Immature natural killer cell (primary cell): ENCODE results near the gene BAX. TPM values are rescaled to one million over a fixed set of nuclear protein-coding genes. Genes with fewer than 3 reads are reported as not detected.
"Not testable (repeated sequence)": the region's sequence is repeated elsewhere in the genome, so short reads cannot be mapped to it uniquely, and the experiment has no call there.

ENCODE experiments used
- DNase-seq, 3 donors: peaks; one replicate each; pipeline ENCODE4 v3.0.0; 2022; ENCODE audit warnings: mixed read lengths in 1 of 3
- H3K27ac Mint-ChIP-seq, 6 donors: one replicate each; pipeline ENCODE4 v1.8.0; 2020; ENCODE audit warnings: mixed read lengths in 6 of 6, mild to moderate bottlenecking in 5 of 6, inconsistent platforms in 4 of 6, moderate library complexity in 3 of 6
- H3K27me3 Mint-ChIP-seq, 3 donors: one replicate each; pipeline ENCODE4 v1.8.0; 2020 to 2021; ENCODE audit warnings: low read depth in 3 of 3, mild to moderate bottlenecking in 3 of 3, mixed read lengths in 3 of 3, moderate library complexity in 3 of 3, inconsistent platforms in 1 of 3
- H3K36me3 Mint-ChIP-seq, 3 donors: one replicate each; pipeline ENCODE4 v1.8.0; 2020; ENCODE audit warnings: mixed read lengths in 3 of 3, inconsistent platforms in 2 of 3, mild to moderate bottlenecking in 2 of 3
- H3K4me1 Mint-ChIP-seq, 2 donors: one replicate each; pipeline ENCODE4 v1.8.0; 2020; ENCODE audit warnings: inconsistent platforms in 2 of 2, mild to moderate bottlenecking in 2 of 2, mixed read lengths in 2 of 2, moderate library complexity in 1 of 2
- H3K4me3 Mint-ChIP-seq, 5 donors: one replicate each; pipeline ENCODE4 v1.8.0; 2020; ENCODE audit warnings: mild to moderate bottlenecking in 5 of 5, mixed read lengths in 5 of 5, inconsistent platforms in 3 of 5, moderate library complexity in 3 of 5
- H3K9me3 Mint-ChIP-seq, 6 donors: one replicate each; pipeline ENCODE4 v1.8.0; 2020; ENCODE audit warnings: mild to moderate bottlenecking in 6 of 6, mixed read lengths in 6 of 6, inconsistent platforms in 4 of 6, moderate library complexity in 3 of 6
- polyA plus RNA-seq, 3 donors: library from polyadenylated mRNA; unstranded; fragments of 300-500 nt; fragmentation: Illumina TruSeq; gene quantifications; one replicate each; pipeline ENCODE4 v1.2.3, GENCODE V29; 2021

The BAX gene
- polyA plus RNA-seq, 3 donors from 2014 or later: 88.6 to 137 (median 106) TPM

- Mint-ChIP-seq H3K27ac (no peak overlapping the region), H3K9me3 (no peaks in the 10 kb centered on the region)
These were observed 32.8 kb upstream of the BAX start for GRCh38 chr19:48921721-48922500.

GRCh38 chr19:48922548-48923490 is 31.9 kb upstream of the BAX start:
- Mint-ChIP-seq H3K4me1 (no peaks in the 10 kb centered on the region), H3K4me3 (no peak overlapping the region), H3K27me3 (peaks cover 0 to 4% (median 2%) of the 10 kb centered on the region in 3 donors), H3K36me3 (peaks cover 0 to 3% (median 3%) of the 10 kb centered on the region in 3 donors), H3K9me3 (no peaks in the 10 kb centered on the region), H3K27ac (peak overlapping the region in 1 of 6 donors; percentile 69)
- DNase-seq: no peak

More at GRCh38 chr19:48921721-48922500, 32.8 kb upstream of the BAX start:
- Mint-ChIP-seq H3K36me3 (peaks cover 0 to 3% (median 3%) of the 10 kb centered on the region in 3 donors), H3K4me1 (no peaks in the 10 kb centered on the region), H3K27me3 (peaks cover 0 to 4% (median 2%) of the 10 kb centered on the region in 3 donors), H3K4me3 (no peak overlapping the region)
- no peak for DNase-seq

GRCh38 chr19:48925240-48925843 is 29.3 kb upstream of the BAX start:
- no peak for DNase-seq
- Mint-ChIP-seq H3K4me1 (no peaks in the 10 kb centered on the region), H3K27me3 (peaks cover 0 to 4% (median 3%) of the 10 kb centered on the region in 3 donors), H3K27ac (peak overlapping the region in 1 of 6 donors; percentile 23), H3K36me3 (peaks cover 0 to 3% (median 3%) of the 10 kb centered on the region in 3 donors), H3K9me3 (no peaks in the 10 kb centered on the region), H3K4me3 (no peak overlapping the region)

GRCh38 chr19:48925890-48926289 is 28.8 kb upstream of the BAX start:
- H3K27me3 Mint-ChIP-seq, H3K4me3 Mint-ChIP-seq, H3K9me3 Mint-ChIP-seq, H3K27ac Mint-ChIP-seq, H3K36me3 Mint-ChIP-seq, DNase-seq, H3K4me1 Mint-ChIP-seq: not testable (repeated sequence)

- Mint-ChIP-seq H3K27me3 (peaks cover 3 to 4% (median 3%) of the 10 kb centered on the region in 3 donors), H3K36me3 (peaks cover 0 to 3% (median 0%) of the 10 kb centered on the region in 3 donors), H3K9me3 (no peaks in the 10 kb centered on the region), H3K4me3 (no peak overlapping the region), H3K4me1 (no peaks in the 10 kb centered on the region), H3K27ac (no peak overlapping the region)
- DNase-seq: no peak
These were observed 27.8 kb upstream of the BAX start for GRCh38 chr19:48926909-48927308.

- not testable (repeated sequence) for H3K4me3 Mint-ChIP-seq, H3K27ac Mint-ChIP-seq, DNase-seq, H3K36me3 Mint-ChIP-seq, H3K27me3 Mint-ChIP-seq, H3K9me3 Mint-ChIP-seq, H3K4me1 Mint-ChIP-seq
These were observed 27.0 kb upstream of the BAX start for GRCh38 chr19:48927692-48928091.

GRCh38 chr19:48928164-48929025 is 26.3 kb upstream of the BAX start:
- no peaks in the 10 kb centered on the region for H3K9me3 Mint-ChIP-seq
- DNase-seq: no peak
- no peaks in the 10 kb centered on the region for H3K36me3 Mint-ChIP-seq
- H3K27me3 Mint-ChIP-seq: peaks cover 3 to 6% (median 3%) of the 10 kb centered on the region in 3 donors
- no peak overlapping the region for H3K27ac Mint-ChIP-seq
- H3K4me3 Mint-ChIP-seq: no peak overlapping the region
- peaks cover 3 to 6% of the 10 kb centered on the region in 2 donors for H3K4me1 Mint-ChIP-seq

- Mint-ChIP-seq H3K9me3 (no peaks in the 10 kb centered on the region), H3K36me3 (no peaks in the 10 kb centered on the region), H3K4me1 (peaks cover 8 to 13% of the 10 kb centered on the region in 2 donors), H3K4me3 (peak within 1 kb of the TSS; percentile 78 to 87 (median 84)), H3K27ac (peak within 1 kb of the TSS in 4 of 6 donors; percentile 17 to 56 (median 26)), H3K27me3 (peaks cover 3 to 6% (median 4%) of the 10 kb centered on the region in 3 donors)
- DNase-seq: peak; percentile 65 to 75 (median 72)
These were observed 21.2 kb upstream of the BAX start, which contains the start of gene DHDH for GRCh38 chr19:48933382-48933932. DHDH (plus strand) TSS chr19:48933699; CDS start chr19:48933722, 23 bp downstream.

- peaks cover 2 to 6% (median 3%) of the 10 kb centered on the region in 3 donors for H3K27me3 Mint-ChIP-seq
- no peaks in the 10 kb centered on the region for H3K9me3 Mint-ChIP-seq
- no peak overlapping the region for H3K27ac Mint-ChIP-seq
- H3K4me1 Mint-ChIP-seq: peaks cover 8 to 13% of the 10 kb centered on the region in 2 donors
- no peak for DNase-seq
- no peaks in the 10 kb centered on the region for H3K36me3 Mint-ChIP-seq
- H3K4me3 Mint-ChIP-seq: no peak overlapping the region
These were observed 19.8 kb upstream of the BAX start for GRCh38 chr19:48934837-48935236.

GRCh38 chr19:48935864-48936263 is 18.8 kb upstream of the BAX start:
- Mint-ChIP-seq H3K27ac (no peak overlapping the region), H3K4me1 (peaks cover 8 to 13% of the 10 kb centered on the region in 2 donors), H3K4me3 (no peak overlapping the region), H3K9me3 (no peaks in the 10 kb centered on the region), H3K27me3 (peaks cover 2 to 6% (median 3%) of the 10 kb centered on the region in 3 donors), H3K36me3 (no peaks in the 10 kb centered on the region)
- no peak for DNase-seq

- DNase-seq: no peak
- H3K4me3 Mint-ChIP-seq: no peak overlapping the region
- no peaks in the 10 kb centered on the region for H3K9me3 Mint-ChIP-seq
- H3K36me3 Mint-ChIP-seq: no peaks in the 10 kb centered on the region
- peaks cover 6 to 8% of the 10 kb centered on the region in 2 donors for H3K4me1 Mint-ChIP-seq
- H3K27ac Mint-ChIP-seq: no peak overlapping the region
- peaks cover 0 to 3% (median 2%) of the 10 kb centered on the region in 3 donors for H3K27me3 Mint-ChIP-seq
These were observed 16.4 kb upstream of the BAX start for GRCh38 chr19:48938256-48938655.

GRCh38 chr19:48940902-48941301 is 13.8 kb upstream of the BAX start:
- no peaks in the 10 kb centered on the region for H3K9me3 Mint-ChIP-seq
- H3K4me3 Mint-ChIP-seq: no peak overlapping the region
- no peaks in the 10 kb centered on the region for H3K36me3 Mint-ChIP-seq
- no peaks in the 10 kb centered on the region for H3K4me1 Mint-ChIP-seq
- no peak for DNase-seq
- peaks cover 0 to 3% (median 2%) of the 10 kb centered on the region in 3 donors for H3K27me3 Mint-ChIP-seq
- H3K27ac Mint-ChIP-seq: no peak overlapping the region
